HG03060 (cell line): Measurements from ENCODE around the gene ATP6V1C2.
"Not testable (repeated sequence)": the region's sequence is repeated elsewhere in the genome, so short reads cannot be mapped to it uniquely, and the experiment has no call there.

Source experiments
- ATAC-seq: cut with Tn5 transposase; IDR thresholded peaks from one replicate; pipeline ENCODE4 v1.9.1; 2021; ENCODE audit warnings: low read depth, moderate number of reproducible peaks; ENCODE audit not compliant: unreplicated experiment

The ATP6V1C2 gene

GRCh38 chr2:10765914-10766313 lies 44.5 kb downstream of the ATP6V1C2 start:
- ATAC-seq, result no peak

GRCh38 chr2:10768063-10768507 lies 46.7 kb downstream of the ATP6V1C2 start:
- no peak for ATAC-seq

- ATAC-seq, result no peak
Observed at GRCh38 chr2:10770956-10771750, 49.7 kb downstream of the ATP6V1C2 start.

GRCh38 chr2:10771786-10772185 lies 50.4 kb downstream of the ATP6V1C2 start:
- ATAC-seq, result no peak

- no peak for ATAC-seq
Observed at GRCh38 chr2:10772201-10772867, 50.9 kb downstream of the ATP6V1C2 start.

- no peak for ATAC-seq
Observed at GRCh38 chr2:10772868-10773215, 51.4 kb downstream of the ATP6V1C2 start.

- ATAC-seq, result no peak
Observed at GRCh38 chr2:10773821-10774341, 52.5 kb downstream of the ATP6V1C2 start.

GRCh38 chr2:10774394-10774793 lies 53.0 kb downstream of the ATP6V1C2 start:
- no peak for ATAC-seq

- ATAC-seq, result no peak
Observed at GRCh38 chr2:10775021-10775780, 53.8 kb downstream of the ATP6V1C2 start.

- no peak for ATAC-seq
Observed at GRCh38 chr2:10775831-10776230, 54.4 kb downstream of the ATP6V1C2 start.

- no peak for ATAC-seq
Observed at GRCh38 chr2:10776231-10776977, 55.0 kb downstream of the ATP6V1C2 start.

- no peak for ATAC-seq
Observed at GRCh38 chr2:10777111-10777841, 55.8 kb downstream of the ATP6V1C2 start.

GRCh38 chr2:10777842-10778723 lies 56.7 kb downstream of the ATP6V1C2 start:
- ATAC-seq, result no peak

GRCh38 chr2:10778724-10779115 lies 57.3 kb downstream of the ATP6V1C2 start:
- no peak for ATAC-seq

- no peak for ATAC-seq
Observed at GRCh38 chr2:10779776-10780490, 58.5 kb downstream of the ATP6V1C2 start.

GRCh38 chr2:10780491-10780820 lies 59.0 kb downstream of the ATP6V1C2 start:
- no peak for ATAC-seq

GRCh38 chr2:10780821-10781220 lies 59.4 kb downstream of the ATP6V1C2 start:
- ATAC-seq, result not testable (repeated sequence)

GRCh38 chr2:10781746-10782145 lies 60.3 kb downstream of the ATP6V1C2 start:
- ATAC-seq, result no peak
